HG02885 (cell line): ENCODE data around the gene C22orf42.
"Not testable (repeated sequence)": the region's sequence is repeated elsewhere in the genome, so short reads cannot be mapped to it uniquely, and the experiment has no call there.

Experiments used
- ATAC-seq: cut with Tn5 transposase; IDR thresholded peaks from one replicate; pipeline ENCODE4 v1.9.1; 2021; ENCODE audit warnings: mild to moderate bottlenecking; ENCODE audit not compliant: unreplicated experiment, poor library complexity

Gene C22orf42

DNA sequence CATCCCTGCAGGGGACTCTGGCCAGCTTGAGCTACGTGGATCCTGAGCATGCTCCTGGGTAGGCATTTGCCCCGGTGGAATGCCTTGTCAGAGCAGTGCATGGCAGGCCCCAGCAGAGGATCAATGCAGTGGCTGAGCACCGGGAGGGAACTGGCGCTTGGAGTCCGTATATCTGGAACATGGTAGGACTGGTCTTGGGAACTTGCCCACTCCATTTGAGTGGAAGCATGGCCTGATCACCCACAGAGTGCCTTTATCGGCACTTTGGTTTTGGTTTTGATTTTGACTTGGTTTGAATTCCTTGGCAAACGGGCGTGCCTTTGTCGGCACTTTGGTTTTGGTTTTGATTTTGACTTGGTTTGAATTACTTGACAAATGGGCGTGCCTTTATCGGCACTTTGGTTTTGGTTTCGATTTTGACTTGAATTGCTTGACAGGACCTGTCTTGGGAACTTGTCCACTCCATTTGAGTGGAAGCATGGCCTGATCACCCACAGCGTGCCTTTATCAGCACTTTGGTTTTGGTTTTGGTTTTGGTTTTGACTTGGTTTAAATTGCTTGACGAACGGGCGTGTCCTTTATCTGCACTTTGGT, 21.3 kb downstream of the C22orf42 start:
- not testable (repeated sequence) for ATAC-seq

GRCh38 chr22:32136881-32137280, 22.2 kb downstream of the C22orf42 start:
- ATAC-seq, result not testable (repeated sequence)

DNA sequence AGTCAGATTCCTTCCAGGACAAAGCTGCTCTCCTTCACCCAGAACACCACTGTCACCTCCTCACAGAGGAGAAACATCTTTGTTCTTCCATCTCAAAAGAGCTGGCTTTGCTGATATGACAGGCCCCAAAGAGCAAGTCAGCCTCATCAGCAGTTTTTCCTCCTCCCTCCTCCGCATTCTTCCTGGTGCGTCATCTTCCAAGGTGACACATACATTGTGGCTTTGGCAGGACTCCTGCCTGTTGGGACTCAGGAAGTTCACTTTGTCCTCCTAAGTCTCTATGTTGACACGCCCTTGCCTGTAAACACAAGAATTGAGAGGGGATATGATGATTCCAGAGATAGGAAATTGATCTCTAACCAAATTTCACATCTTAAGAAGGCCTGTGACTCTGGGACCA, 23.1 kb downstream of the C22orf42 start:
- not testable (repeated sequence) for ATAC-seq

DNA sequence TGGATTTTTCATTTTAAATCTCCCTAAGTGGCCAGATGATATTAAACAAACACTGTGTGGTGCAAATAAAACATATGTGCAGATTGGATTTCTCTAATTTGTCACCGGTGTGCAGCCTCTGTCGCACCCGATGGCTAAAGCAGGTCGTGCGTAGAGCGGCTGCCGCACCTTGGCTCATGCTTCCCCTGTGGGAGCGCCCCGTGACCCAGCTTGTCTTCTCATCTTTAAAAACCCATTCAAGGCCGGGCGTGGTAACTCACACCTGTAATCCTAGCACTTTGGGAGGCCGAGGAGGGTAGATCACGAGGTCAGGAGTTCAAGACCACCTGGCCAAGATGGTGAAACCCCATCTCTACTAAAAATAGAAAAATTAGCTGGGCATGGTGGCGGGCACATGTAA, 24.3 kb downstream of the C22orf42 start:
- not testable (repeated sequence) for ATAC-seq

GRCh38 chr22:32132783-32133182, 26.3 kb downstream of the C22orf42 start:
- ATAC-seq, result no peak

- no peak for ATAC-seq
Observed at GRCh38 chr22:32132126-32132525, 27.0 kb downstream of the C22orf42 start.

DNA sequence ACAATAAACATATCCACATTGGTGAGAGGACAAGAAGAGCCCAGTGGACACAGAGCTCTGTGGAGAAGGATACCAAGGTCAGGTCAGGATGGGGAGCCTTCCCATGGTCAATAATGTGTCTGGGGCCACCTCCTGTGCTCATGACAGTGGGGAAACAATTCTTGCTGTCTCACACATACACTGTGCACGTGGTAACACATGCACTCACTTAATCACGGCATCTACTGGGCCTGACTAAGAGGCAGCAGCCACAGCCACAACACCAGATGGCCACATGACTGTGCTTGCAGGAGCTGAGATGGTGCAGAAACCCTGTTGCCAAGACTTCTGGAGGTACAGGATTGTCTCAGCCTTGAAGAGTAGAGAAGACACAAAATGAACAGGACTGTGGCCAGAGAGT, 28.6 kb downstream of the C22orf42 start:
- ATAC-seq, result no peak

DNA sequence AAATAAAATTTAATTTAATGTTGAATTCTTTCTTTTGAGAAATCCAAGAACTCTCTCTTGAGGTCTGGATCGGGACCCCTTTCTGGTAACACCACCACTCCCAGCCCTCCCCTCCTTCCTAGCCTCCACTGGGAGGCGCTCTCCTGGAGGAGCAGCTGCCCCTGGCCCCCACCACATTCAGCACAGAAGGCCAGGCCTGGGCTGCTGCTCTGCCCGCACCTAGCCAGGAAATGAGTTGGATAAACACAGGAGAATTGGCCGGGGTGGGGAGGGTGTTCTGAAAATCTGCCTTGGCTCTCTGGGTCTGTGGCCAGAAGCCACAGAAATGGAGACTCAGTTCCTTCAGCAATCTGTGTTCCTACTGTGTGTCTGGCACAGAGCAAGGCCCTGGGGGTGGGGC, 31.2 kb downstream of the C22orf42 start:
- ATAC-seq, result no peak

GRCh38 chr22:32123657-32124056, 35.4 kb downstream of the C22orf42 start:
- ATAC-seq, result no peak

DNA sequence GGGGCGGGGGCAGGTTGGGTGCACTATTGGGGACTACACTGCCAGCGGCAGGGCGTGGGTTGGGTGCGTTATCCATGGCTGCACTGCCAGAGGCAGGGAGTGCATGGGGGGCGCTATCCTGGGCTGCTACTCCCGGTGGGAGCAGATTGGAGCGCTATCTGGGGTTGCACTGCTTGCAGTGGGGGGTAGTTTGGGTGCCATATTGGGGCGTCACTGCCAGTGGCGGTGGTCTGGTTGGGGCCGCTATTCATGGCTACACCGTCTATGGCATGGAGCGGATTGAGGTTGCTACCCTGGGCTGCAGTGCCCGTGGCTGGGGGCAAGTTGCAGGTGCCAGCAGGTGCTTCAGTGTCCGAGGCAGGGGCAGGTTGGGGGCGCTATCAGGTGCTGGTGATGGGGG, 36.2 kb downstream of the C22orf42 start:
- no peak for ATAC-seq

- ATAC-seq, result no peak
Observed at GRCh38 chr22:32120603-32121002, 38.5 kb downstream of the C22orf42 start.

- ATAC-seq, result no peak
Observed at GRCh38 chr22:32119568-32120235, 39.4 kb downstream of the C22orf42 start.

DNA sequence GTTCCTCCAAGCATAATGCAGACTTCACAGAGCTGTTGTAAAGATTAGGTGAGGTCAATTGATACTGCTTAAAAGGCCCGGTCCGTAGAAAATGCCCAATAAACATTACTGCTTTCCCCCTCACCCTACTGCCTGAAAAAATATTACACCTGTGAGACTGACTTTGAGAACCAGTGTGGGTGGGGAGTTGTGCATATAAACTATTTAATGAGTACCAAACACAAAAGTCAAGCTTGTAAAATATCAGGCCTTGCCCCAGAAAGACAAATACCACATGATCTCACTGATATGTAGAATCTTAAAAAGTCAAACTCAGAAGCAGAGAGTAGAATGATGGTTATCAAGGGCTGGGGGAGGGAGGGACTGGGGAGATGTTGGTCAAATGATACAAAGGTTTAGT, 46.7 kb downstream of the C22orf42 start:
- ATAC-seq, result no peak

DNA sequence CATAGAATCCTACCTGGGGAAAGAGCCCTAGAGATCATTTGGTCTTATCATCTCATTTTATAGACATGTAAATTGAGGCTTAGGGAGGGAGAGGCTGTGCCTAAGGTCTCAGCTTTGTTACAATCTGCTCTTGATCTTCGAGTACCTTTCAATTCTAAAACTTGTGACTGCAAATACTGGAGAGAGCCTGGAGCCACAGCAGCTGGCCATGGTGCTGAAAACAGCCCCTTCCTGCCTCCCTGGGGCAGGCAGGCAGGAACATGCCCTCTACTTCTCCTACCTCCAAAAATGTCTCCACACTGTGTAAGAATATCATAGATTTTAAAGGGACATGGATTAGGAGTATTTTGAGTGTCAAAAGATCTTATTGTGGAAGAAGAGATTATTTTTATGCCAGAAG, 52.2 kb downstream of the C22orf42 start:
- no peak for ATAC-seq

GRCh38 chr22:32103658-32104315, 55.3 kb downstream of the C22orf42 start:
- ATAC-seq, result no peak

DNA sequence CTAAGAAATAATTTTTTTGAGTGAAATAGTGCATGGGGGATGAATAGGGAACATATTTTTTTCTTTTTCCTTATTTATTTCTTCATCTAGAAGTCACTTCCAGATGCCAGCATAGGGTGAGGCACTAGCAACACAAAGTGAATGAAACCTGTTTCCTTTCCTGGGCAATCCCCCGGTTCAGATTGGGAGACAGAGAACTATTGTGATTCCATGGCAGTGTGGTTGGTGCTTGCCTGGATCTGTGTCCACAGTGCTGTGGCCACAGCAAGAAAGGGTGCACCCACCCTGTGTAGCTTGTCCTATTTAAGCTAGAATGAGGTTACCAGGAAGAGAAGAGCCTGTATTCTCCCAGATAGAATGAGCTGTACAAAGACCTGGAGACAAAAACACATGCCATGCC, 58.4 kb downstream of the C22orf42 start:
- no peak for ATAC-seq
